GF-D8 (cell line): ENCODE measurements around the gene SYTL5.

Experiments
- DNase-seq: peaks from one replicate; lab custom pipeline; 2025; lab: John Stamatoyannopoulos, UW

The SYTL5 gene

DNA sequence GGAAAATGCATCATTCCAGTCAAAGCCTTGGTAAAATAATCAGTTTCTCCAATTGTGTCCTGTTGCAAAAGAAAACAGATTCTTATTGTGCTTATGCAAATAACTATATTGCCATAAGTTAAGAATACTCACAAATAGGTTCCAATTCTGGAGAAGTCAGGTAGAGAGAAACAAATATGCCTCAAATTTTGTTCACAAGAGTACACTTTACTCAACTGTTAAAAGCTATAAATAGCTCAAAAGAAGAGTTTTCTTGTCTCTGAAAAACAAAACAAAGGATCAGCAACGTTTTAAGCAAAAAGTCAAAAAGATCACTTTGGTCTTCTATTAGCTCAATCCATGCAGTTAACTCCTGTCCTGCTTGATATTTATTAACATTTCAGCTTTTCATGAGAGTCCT is 21.9 kb downstream of the SYTL5 start:
- DNase-seq = no peak

DNA sequence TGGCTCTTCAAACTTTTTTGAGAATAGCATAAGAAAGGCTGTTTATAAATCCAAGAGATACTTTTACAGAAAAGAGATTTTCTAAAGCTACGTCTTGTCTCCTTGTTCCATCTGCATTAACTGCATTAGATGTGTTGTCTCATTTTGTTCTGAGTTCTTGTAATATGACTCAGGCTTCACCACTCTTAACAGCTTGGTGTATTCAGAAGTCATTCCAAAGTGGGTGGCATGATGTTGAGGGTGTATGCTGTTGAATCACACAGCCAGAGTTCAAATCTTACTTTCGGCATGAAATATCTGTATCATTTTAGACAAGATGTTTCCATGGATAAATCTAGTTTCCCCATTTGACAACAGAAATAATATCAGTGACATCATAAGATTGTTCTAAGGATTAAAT is 30.1 kb downstream of the SYTL5 start:
- no peak for DNase-seq

- DNase-seq = no peak
These were observed 32.1 kb downstream of the SYTL5 start for GRCh38 chrX:38038501-38038900.

DNA sequence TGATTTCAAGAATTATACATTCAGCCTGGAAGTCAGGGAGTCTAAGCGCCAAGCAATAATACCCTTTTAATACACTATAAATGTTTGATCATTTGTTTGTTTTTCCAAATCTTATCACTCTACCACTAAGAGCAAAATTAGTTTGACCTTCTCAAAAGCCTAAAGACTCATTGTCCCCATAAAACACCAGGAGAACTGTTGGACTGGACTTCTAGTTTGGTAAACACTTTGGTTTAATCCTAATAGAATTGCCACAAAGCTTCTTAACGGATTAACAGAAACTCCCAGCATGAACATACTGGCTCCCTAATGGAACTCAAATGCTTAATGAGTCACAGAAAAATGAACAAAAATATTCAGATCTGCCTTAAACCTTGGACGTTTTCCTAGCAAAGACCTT is 34.9 kb downstream of the SYTL5 start:
- no peak for DNase-seq

GRCh38 chrX:38044701-38045100 is 38.3 kb downstream of the SYTL5 start:
- no peak for DNase-seq

GRCh38 chrX:38045538-38046096 is 39.3 kb downstream of the SYTL5 start:
- no peak for DNase-seq

- no peak for DNase-seq
These were observed 42.5 kb downstream of the SYTL5 start for GRCh38 chrX:38048886-38049285.

- no peak for DNase-seq
These were observed 44.5 kb downstream of the SYTL5 start for GRCh38 chrX:38050806-38051205.

DNA sequence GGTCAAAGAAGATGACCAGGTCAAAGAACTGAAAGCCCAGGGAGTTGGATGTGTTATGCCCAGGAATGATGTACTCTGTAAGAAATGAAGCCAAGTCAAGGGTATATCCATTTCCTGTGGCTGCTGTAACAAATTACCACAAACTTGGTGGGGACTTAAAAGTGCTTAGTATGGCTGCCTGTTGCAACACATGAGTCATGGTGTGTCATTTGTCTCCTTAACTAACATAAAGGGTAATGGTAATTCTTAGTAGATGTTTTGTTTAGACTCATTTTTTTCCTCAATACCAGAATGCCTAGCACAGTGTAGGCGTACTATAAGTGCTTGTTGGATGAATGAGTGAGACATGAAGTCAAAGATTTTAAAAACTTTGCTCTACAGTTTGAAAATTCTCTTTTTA is 45.7 kb downstream of the SYTL5 start:
- no peak for DNase-seq

GRCh38 chrX:38055170-38055847 is 49.0 kb downstream of the SYTL5 start:
- DNase-seq = no peak

- no peak for DNase-seq
These were observed 54.1 kb downstream of the SYTL5 start for GRCh38 chrX:38060331-38060878.

DNA sequence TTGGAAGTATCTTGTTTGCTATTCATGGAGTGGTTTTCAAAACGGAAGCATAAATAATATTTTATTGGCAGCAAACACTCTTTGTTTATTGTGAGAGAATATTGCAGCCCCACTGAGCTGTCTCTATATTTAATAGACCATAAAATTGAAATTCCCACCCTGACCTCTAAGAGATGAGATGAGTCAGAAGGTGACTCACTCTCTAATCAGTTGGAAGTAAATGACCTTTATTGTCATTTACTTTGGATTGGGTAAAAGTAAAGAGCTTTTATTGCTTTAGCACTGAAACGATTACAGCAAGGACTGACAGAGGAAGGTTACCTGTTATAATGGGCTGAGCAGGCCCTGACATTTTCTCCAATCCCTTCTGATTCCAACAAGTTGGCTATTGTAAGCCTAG is 55.0 kb downstream of the SYTL5 start:
- no peak for DNase-seq

DNA sequence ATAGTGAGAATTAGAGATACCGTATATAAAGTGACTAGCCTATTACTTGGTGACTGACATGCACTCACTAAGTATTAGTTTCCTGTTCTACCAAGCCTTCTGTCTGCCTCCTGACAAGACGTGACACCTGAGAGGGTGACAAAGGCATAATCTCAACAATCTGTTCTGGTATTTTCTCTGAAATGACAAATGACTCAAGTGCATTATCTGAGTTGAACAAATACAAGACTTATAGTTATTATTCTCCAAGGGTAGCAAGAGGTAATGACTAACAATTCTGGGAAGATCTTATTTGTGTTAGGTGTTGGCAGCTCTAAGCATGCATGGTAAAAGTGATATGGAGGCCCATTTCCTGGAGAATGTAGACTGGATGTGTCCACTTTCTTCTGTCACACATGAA is 60.6 kb downstream of the SYTL5 start:
- DNase-seq = no peak

DNA sequence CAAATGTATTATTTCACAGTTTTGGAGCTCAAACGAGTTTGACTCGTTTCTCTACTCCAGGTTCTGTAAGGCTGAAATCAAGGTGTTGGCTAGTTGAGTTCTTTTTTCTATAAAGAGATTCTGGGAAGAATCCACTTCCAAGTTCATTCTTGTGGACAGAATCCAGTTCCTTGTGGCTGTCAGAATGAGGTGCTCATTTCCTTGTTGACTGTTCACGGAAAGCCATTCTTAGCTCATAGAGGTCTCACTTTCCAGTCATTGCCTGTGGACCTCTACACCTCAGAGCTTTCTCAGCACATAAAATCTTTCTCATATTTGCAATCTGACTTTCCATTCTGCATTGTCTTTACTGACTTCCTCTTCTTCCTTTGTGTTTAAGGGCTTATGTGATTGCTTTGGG is 62.9 kb downstream of the SYTL5 start:
- no peak for DNase-seq

- no peak for DNase-seq
These were observed 63.6 kb downstream of the SYTL5 start for GRCh38 chrX:38069991-38070390.

DNA sequence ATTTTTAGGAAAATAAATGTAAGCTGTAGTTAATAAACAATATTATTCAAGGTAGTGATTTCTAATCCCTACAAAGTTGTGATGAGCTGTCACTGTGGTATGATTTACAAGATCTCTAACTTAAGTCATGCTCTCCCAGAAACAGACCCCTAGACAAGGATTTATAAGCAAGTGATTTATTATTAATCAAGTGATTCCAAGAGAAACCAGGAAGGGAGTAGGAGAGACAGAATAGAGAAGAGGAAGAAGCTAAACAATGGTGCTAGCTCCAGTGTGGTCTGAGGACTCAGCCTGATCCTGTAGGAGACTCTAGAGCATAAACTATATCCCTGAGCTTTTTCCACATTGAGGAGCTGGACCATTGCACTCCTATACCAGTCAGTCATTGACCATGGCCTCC is 73.1 kb downstream of the SYTL5 start:
- DNase-seq = no peak

GRCh38 chrX:38080808-38081207 is 74.5 kb downstream of the SYTL5 start:
- no peak for DNase-seq

DNA sequence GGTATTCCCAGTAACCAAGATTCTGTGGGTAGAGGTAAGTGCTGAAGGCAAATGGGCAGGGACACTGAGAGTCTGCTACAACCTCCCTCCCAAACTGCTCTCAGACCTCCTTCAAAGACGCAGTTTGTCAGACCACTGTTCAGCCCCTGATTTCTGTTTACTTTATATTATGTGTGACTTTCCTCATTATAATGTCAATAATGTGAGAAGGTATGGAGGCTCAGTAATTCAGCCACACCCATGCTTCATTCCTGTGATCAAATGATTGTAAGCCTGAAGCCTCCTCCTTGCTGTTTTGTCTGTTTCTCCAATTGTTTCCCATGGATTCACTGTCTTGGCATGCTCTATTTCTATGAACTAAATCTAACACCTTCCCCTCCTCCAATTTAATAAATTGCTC is 75.6 kb downstream of the SYTL5 start:
- DNase-seq = no peak

DNA sequence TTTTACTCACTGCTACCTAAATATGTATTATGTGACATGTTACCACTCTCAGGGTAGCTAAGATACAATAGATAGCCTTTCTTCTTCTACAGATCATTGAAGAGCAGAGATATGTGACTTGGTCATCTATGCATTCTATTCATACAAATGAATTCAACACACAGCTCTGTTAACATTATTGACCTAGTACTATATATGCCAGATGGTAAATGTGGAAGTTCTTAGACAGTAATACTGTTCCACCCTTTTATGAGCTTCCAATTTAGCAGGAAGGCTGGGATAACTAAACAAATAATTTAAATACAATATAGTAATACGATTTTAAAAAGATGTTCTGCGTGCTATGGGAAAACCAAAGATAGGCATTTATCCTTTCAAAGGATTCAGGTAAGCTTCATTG is 76.0 kb downstream of the SYTL5 start:
- no peak for DNase-seq

GRCh38 chrX:38085813-38086212 is 79.5 kb downstream of the SYTL5 start:
- no peak for DNase-seq

GRCh38 chrX:38086451-38087215 is 80.3 kb downstream of the SYTL5 start:
- DNase-seq = no peak

DNA sequence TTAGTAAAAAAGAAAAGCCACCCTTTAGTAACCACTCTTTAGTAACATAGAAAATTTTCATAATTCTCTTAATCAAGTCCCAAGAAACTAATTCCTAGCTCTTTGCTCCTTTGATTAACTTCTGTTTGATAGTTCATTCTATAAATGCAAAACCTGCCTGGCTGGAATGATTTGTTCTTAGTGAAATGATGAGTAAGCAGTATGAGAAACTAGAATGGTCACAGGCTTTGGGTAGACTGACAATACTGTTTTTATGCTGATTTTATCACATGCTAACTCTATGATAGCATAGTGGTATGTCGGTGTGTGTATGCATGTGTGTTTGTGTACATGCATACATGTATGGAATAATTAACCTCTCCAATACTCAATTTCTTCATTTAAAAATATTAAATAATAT is 81.2 kb downstream of the SYTL5 start:
- no peak for DNase-seq
